Measurements from ENCODE around the gene HIBCH.

DNA sequence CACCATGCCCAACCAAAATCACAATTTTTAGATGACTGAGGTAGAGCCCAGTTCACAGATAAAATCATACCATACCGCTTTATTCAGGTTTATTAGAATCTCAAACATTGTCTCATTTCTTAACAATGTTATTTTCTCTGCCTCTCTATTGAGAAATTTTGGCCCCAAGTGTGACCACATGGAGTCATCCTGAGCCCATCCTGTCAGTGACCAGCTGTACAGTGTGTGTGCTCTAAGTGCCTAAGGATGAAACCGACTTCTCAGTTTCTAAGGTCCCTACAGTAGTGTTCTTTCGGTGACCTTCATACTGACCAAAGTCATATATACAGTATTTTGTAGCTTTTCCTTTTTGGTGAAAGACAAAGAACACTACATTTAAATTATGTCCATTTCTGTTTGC lies 133.4 kb downstream of the HIBCH start:
- TF ChIP-seq ZNF274 (IDR thresholded peaks at IDR 0.05; ENCODE audit: low read depth, low read length) (no peak), YY1 (IDR thresholded peaks at IDR 0.05; ENCODE audit: insufficient read depth, insufficient read length) (no peak)
